MM.1S (cell line): ENCODE measurements around the gene TMEM132E.

Experiments
- CTCF ChIP-seq: fragments of 300-600 bp; sonication (generic); IDR thresholded peaks from 2 replicates; pipeline ENCODE4 v1.5.1; 2016; ENCODE audit warnings: antibody characterized with exemption, low read length, mixed read lengths
- EZH2 ChIP-seq: fragments of 300-600 bp; sonication (generic); optimal IDR thresholded peaks from 2 replicates; pipeline ENCODE3; 2017; ENCODE audit warnings: low read depth, mild to moderate bottlenecking, antibody characterized with exemption, low read length, mixed read lengths
- EZH2phosphoT487 ChIP-seq: fragments of 300-600 bp; sonication (generic); IDR thresholded peaks from 2 replicates; pipeline ENCODE4 v1.6.1; 2018; ENCODE audit warnings: antibody characterized with exemption, low read length

GRCh38 chr17:34567691-34568465 is 11.5 kb upstream of the TMEM132E start:
- TF ChIP-seq EZH2phosphoT487 (no peak), CTCF (no peak), EZH2 (no peak)
